ENCODE results near the gene RTRAF. TPM values are rescaled to one million over a fixed set of nuclear protein-coding genes. Genes with fewer than 3 reads are reported as not detected.

The RTRAF gene
- total and polyA plus RNA-seq, 10 of the 15 experiments (the other 5 are each of a cell fraction or from before 2014, with no cell fraction given), result 248 to 540 (median 368) TPM

DNA sequence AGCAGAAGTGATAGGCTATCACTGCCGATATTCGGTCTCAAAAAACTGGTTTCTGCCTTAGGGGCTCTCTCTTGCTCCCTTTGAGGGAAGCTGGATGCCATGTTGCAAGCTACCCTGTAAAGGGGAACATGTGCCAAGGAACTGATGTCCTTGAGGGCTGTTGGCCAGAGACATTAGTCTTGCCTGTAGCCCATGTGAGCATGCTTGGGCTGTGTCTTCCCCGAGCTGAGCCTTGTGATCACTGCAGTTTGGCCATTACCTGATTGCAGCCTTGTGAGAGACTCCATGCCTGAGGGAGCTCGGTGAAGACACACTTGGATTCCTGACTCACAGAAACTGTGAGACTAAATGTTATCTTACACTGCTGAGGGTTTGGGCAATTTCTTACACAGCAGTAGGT, 18.8 kb downstream of the RTRAF start:
- no peak overlapping the region for H3K9ac ChIP-seq (ENCODE audit: control insufficient read depth, insufficient read depth, low read length)
- BruUV-seq (replicated peaks), result no TSS peak
- CTCF ChIA-PET, result interaction anchor here (1.0 to 4.3 kb wide), 2 partner anchors 12 kb away, joined by 3 to 24 read pairs; no protein-coding TSS in a partner anchor
- no peaks in the 10 kb centered on the region for H4K20me1 ChIP-seq (ENCODE audit: control insufficient read depth, insufficient read depth)
- ATAC-seq (no peak), FAIRE-seq (no peak), DNase-seq (ENCODE audit: low read depth, low spot score) (no peak)
- in situ Hi-C loops (cut with MboI), result no loop called here
- H3K79me2 ChIP-seq (ENCODE audit: control insufficient read depth, insufficient read depth, low read length), result no peaks in the 10 kb centered on the region
- no peak overlapping the region for H3K4me2 ChIP-seq (ENCODE audit: control insufficient read depth, insufficient read depth)
- H3K27ac ChIP-seq (ENCODE audit: control insufficient read depth, insufficient read depth), result no peak overlapping the region
- TF ChIP-seq, protein P1, sequence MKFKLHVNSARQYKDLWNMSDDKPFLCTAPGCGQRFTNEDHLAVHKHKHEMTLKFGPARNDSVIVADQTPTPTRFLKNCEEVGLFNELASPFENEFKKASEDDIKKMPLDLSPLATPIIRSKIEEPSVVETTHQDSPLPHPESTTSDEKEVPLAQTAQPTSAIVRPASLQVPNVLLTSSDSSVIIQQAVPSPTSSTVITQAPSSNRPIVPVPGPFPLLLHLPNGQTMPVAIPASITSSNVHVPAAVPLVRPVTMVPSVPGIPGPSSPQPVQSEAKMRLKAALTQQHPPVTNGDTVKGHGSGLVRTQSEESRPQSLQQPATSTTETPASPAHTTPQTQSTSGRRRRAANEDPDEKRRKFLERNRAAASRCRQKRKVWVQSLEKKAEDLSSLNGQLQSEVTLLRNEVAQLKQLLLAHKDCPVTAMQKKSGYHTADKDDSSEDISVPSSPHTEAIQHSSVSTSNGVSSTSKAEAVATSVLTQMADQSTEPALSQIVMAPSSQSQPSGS (IDR thresholded peaks at IDR 0.05; ENCODE audit: low read length), result no peak
- peak; percentile 19; the same call in 1 of the 2 replicates for TF ChIP-seq POLR2A (IDR thresholded peaks at IDR 0.05; ENCODE audit: low read depth, low read length)
- POLR2A ChIA-PET, result no interaction called here
- H3K4me3 ChIP-seq, result no peak overlapping the region
- 86% methylated on average over 4 of the region's 4 CpGs for WGBS (ENCODE audit: insufficient coverage, insufficient replicate concordance, low lambda C conversion rate, missing lambda C conversion rate)
- H3K27me3 ChIP-seq (replicated peaks in 1 of 2; ENCODE audit: control insufficient read depth in 2 of 2, insufficient read depth in 2 of 2, low read length in 1 of 2), result no peaks in the 10 kb centered on the region
- H3K36me3 ChIP-seq (ENCODE audit: control insufficient read depth in 2 of 2, insufficient read depth in 2 of 2, low read length in 1 of 2), result peaks cover 18 to 47% of the 10 kb centered on the region in 2 experiments
- H3K9me3 ChIP-seq (replicated peaks; ENCODE audit: control insufficient read depth, insufficient read depth, low read length), result no peaks in the 10 kb centered on the region
- intact Hi-C loops (cut with micrococcal nuclease; ENCODE audit: unreplicated experiment), result no loop called here
- H2AFZ ChIP-seq (ENCODE audit: control insufficient read depth, low read depth, low read length), result no peak overlapping the region
- SMC1A ChIA-PET (ENCODE audit: uncharacterized antibody, unreplicated experiment), result interaction anchor here (6.1 kb wide), 1 partner anchor 13 kb away, joined by 33 read pairs; no protein-coding TSS in a partner anchor
- RAD21 ChIA-PET (ENCODE audit: unreplicated experiment), result no interaction called here
- no peaks in the 10 kb centered on the region for H3K4me1 ChIP-seq (ENCODE audit: control insufficient read depth, insufficient read depth, low read length)

DNA sequence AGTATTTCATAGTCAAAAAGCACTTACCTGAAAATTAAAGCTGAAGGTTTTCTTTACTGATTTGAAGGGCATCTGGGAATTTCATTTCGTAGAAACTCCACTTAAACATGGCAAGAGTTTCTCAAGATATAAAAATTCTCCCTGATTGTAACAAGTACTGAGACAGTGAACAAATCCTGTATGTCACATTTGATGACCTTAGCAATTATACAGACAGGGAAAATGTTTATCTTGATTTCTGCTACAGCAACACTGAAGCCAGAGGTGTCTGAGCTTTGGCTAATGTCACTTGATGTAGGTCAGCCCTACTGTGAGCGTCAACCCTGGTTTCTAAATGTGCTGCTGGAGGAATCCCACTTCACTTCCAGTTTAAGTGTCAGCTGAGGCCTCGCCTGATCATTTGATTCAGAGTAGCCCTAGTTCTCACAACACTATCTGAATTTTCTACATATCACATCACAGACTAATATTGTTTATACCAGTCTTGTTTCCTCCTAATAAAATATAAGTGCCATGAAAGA, 20.9 kb downstream of the RTRAF start:
- CTCF ChIA-PET, result interaction anchor here (1.2 kb wide), 1 partner anchor 32 kb away, joined by 3 read pairs; no protein-coding TSS in a partner anchor

More for the DNA sequence above, 20.9 kb downstream of the RTRAF start:
- TF ChIP-seq SMAD5 (IDR thresholded peaks at IDR 0.05; ENCODE audit: low read depth) (no peak), TBL1XR1 (IDR thresholded peaks at IDR 0.05; ENCODE audit: low read depth, low read length) (no peak), SUZ12 (IDR thresholded peaks at IDR 0.05; ENCODE audit: unreplicated experiment) (no peak)
- no peak overlapping the region for H2AFZ ChIP-seq (ENCODE audit: control insufficient read depth, low read depth, low read length)
- ATAC-seq, result no peak
- SMC1A ChIA-PET (ENCODE audit: uncharacterized antibody, unreplicated experiment), result interaction anchor here (0.7 to 1.1 kb wide), 2 partner anchors 10 to 14 kb away, joined by 3 read pairs; no protein-coding TSS in a partner anchor
- H3K27ac ChIP-seq (ENCODE audit: control insufficient read depth, insufficient read depth), result no peak overlapping the region
- no peaks in the 10 kb centered on the region for H4K20me1 ChIP-seq (ENCODE audit: control insufficient read depth, insufficient read depth)
- H3K9me3 ChIP-seq (replicated peaks; ENCODE audit: control insufficient read depth, insufficient read depth, low read length), result no peaks in the 10 kb centered on the region
- POLR2A ChIA-PET, result interaction anchor here (0.9 kb wide), 1 partner anchor 17 kb away, joined by 3 read pairs; no protein-coding TSS in a partner anchor
- no peak overlapping the region for H3K9ac ChIP-seq (ENCODE audit: control insufficient read depth, insufficient read depth, low read length)
- no peak for DNase-seq (ENCODE audit: low read depth, low spot score)
- H3K4me2 ChIP-seq (ENCODE audit: control insufficient read depth, insufficient read depth), result no peak overlapping the region
- no TSS peak for BruUV-seq (replicated peaks)
- intact Hi-C loops (cut with micrococcal nuclease; ENCODE audit: unreplicated experiment), result no loop called here
- 63% methylated on average over 3 of the region's 3 CpGs for WGBS (ENCODE audit: insufficient coverage, insufficient replicate concordance, low lambda C conversion rate, missing lambda C conversion rate)
- H3K27me3 ChIP-seq (replicated peaks in 1 of 2; ENCODE audit: control insufficient read depth in 2 of 2, insufficient read depth in 2 of 2, low read length in 1 of 2), result no peaks in the 10 kb centered on the region
- FAIRE-seq, result no peak
- RAD21 ChIA-PET (ENCODE audit: unreplicated experiment), result interaction anchor here (1.2 kb wide), 1 partner anchor 14 kb away, joined by 4 read pairs; no protein-coding TSS in a partner anchor
- H3K4me3 ChIP-seq, result no peak overlapping the region
- no peaks in the 10 kb centered on the region for H3K4me1 ChIP-seq (ENCODE audit: control insufficient read depth, insufficient read depth, low read length)
- in situ Hi-C loops (cut with MboI), result no loop called here
- peaks cover 18 to 33% of the 10 kb centered on the region in 2 experiments for H3K36me3 ChIP-seq (ENCODE audit: control insufficient read depth in 2 of 2, insufficient read depth in 2 of 2, low read length in 1 of 2)
- no peaks in the 10 kb centered on the region for H3K79me2 ChIP-seq (ENCODE audit: control insufficient read depth, insufficient read depth, low read length)
